Adrenal gland (tissue), 12 donors: ENCODE measurements around the gene PRSS58. TPM values are rescaled to one million over a fixed set of nuclear protein-coding genes. Genes with fewer than 3 reads are reported as not detected.

ENCODE experiments used
- DNase-seq, 7 donors: peaks; one replicate each; pipeline ENCODE4 v3.0.0-alpha.2; 2019 to 2020
- H3K27ac ChIP-seq, 5 donors: fragments of 200-600 bp; sonication (generic) in 4 of 5; 1 replicate in 3 of 5; 2 replicates in 2 of 5; pipeline versions ENCODE4 v1.5.1 to v1.8.0; 2016 to 2020; ENCODE audit warnings: mild to moderate bottlenecking in 1 of 5
- H3K27me3 ChIP-seq: fragments of 200-600 bp; 2 replicates; pipeline ENCODE4 v1.8.0; 2021
- H3K36me3 ChIP-seq, 2 donors: fragments of 200-600 bp; replicated peaks in 1 of 2; 1 replicate in 1 of 2; 2 replicates in 1 of 2; pipeline versions ENCODE4 v1.5.1 to v1.8.0; 2018 to 2022
- H3K4me1 ChIP-seq, 2 donors: fragments of 200-600 bp; replicated peaks in 1 of 2; 1 replicate in 1 of 2; 2 replicates in 1 of 2; pipeline versions ENCODE4 v1.5.1 to v1.8.0; 2018 to 2021
- H3K4me3 ChIP-seq, 4 donors: fragments of 200-600 bp; sonication (generic) in 3 of 4; one replicate each; pipeline ENCODE4 v1.5.1; 2016 to 2018
- H3K9me3 ChIP-seq, 3 donors: fragments of 200-600 bp; sonication (generic) in 1 of 3; replicated peaks in 1 of 3; 1 replicate in 2 of 3; 2 replicates in 1 of 3; pipeline versions ENCODE4 v1.5.1 to v1.8.0; 2016 to 2021
- CTCF ChIP-seq, 6 experiments: fragments of 450-650 bp in 4 of 6; fragments of 200-600 bp in 2 of 6; sonication (generic) in 1 of 6; IDR thresholded peaks; 1 replicate in 5 of 6; 2 replicates in 1 of 6; pipeline versions ENCODE4 v1.5.1 to v1.8.0; 2016 to 2021; ENCODE audit warnings: antibody characterized with exemption in 6 of 6, mild to moderate bottlenecking in 2 of 6, moderate library complexity in 1 of 6
- POLR2A ChIP-seq, 2 donors: fragments of 450-650 bp; IDR thresholded peaks; one replicate each; pipeline ENCODE4 v1.6.1; 2017; ENCODE audit warnings: antibody characterized with exemption in 2 of 2, mild to moderate bottlenecking in 2 of 2, moderate library complexity in 1 of 2
- WGBS, 4 donors: extraction: QIAGEN DNeasy Blood & Tissue Kit in 2 of 4; methylation state at CpG; one replicate each; pipeline versions ENCODE4 v1.1.5 to v1.1.7; 2013 to 2017; 5-methylcytosine and 5-hydroxymethylcytosine counted together
- intact Hi-C, 2 donors: fragments of 100-400 bp; cut with DNase I; formaldehyde crosslinking; loops; one replicate each; pipeline versions ENCODE4 v1.14.1 to v1.15.0; 2022 to 2023
- polyA plus RNA-seq, 3 donors: library from polyadenylated mRNA; stranded (reverse); fragments of 200-250 nt in 2 of 3; fragments of 350-450 nt in 1 of 3; fragmentation: Illumina TruSeq in 1 of 3; extraction: RNeasy Lipid Tissue Mini Kit (QIAGEN cat#74804) in 1 of 3; gene quantifications; one replicate each; pipeline ENCODE4 v1.2.3, GENCODE V29; 2013 to 2014
- total RNA-seq, 9 donors: library from RNA; depleted of rRNA in 4 of 9; stranded (reverse); fragments of >200 nt in 4 of 9; fragments of 120-200 nt in 1 of 9; fragmentation: NEBNext Ultra II Directional in 1 of 9; extraction: Animal tissue kit (Norgen Biotek cat#: 25700) in 1 of 9; gene quantifications; one replicate each; pipeline versions ENCODE4 v1.1.0 to v1.2.4, GENCODE V29; 2013 to 2023
- donor health status: healthy with polysubstance abuse.
- donor health status: Bipolar disorder and iron deficiency.
- donor health status: DM: yes; HTN: yes; CAD: no.
- donor health status: DM: no; HTN: no; CAD: no.
- donor health status: DM: no; HTN: no; CAD: no.
- donor health status: DM: yes; HTN: yes; CAD: no.

PRSS58 gene
- total and polyA plus RNA-seq, 12 donors: not detected

GRCh38 chr7:142301299-142301698 is 43.4 kb upstream of the PRSS58 start:
- Histone ChIP-seq H3K27me3 (no peaks in the 10 kb centered on the region), H3K27ac (no peak overlapping the region), H3K36me3 (no peaks in the 10 kb centered on the region), H3K4me1 (no peaks in the 10 kb centered on the region), H3K4me3 (no peak overlapping the region), H3K9me3 (no peaks in the 10 kb centered on the region)
- DNase-seq: no peak
- TF ChIP-seq POLR2A (IDR thresholded peaks at IDR 0.05) (no peak), CTCF (IDR thresholded peaks at IDR 0.05) (no peak)
- intact Hi-C loops: no loop called here
- 31 to 57% (median 50%) methylated on average over 2 to 3 of the region's 3 CpGs for WGBS, 4 donors

- Histone ChIP-seq H3K27ac (no peak overlapping the region), H3K36me3 (no peaks in the 10 kb centered on the region), H3K4me3 (no peak overlapping the region), H3K4me1 (no peaks in the 10 kb centered on the region), H3K27me3 (no peaks in the 10 kb centered on the region), H3K9me3 (no peaks in the 10 kb centered on the region)
- TF ChIP-seq CTCF (IDR thresholded peaks at IDR 0.05): no peak
- TF ChIP-seq POLR2A (IDR thresholded peaks at IDR 0.05): no peak
- no peak for DNase-seq
- intact Hi-C loops: no loop called here
- 47 to 68% (median 57%) methylated on average over 2 to 3 of the region's 3 CpGs for WGBS, 4 donors
Observed at GRCh38 chr7:142300689-142301088, 42.8 kb upstream of the PRSS58 start.

GRCh38 chr7:142299237-142299781 is 41.5 kb upstream of the PRSS58 start:
- H3K9me3 ChIP-seq: no peaks in the 10 kb centered on the region
- 57 to 68% (median 60%) methylated on average over 8 to 10 of the region's 10 CpGs for WGBS, 4 donors
- no peak overlapping the region for H3K4me3 ChIP-seq
- no peaks in the 10 kb centered on the region for H3K4me1 ChIP-seq
- no peak overlapping the region for H3K27ac ChIP-seq
- TF ChIP-seq CTCF (IDR thresholded peaks at IDR 0.05): no peak
- no peak for TF ChIP-seq POLR2A (IDR thresholded peaks at IDR 0.05)
- intact Hi-C loops: no loop called here
- DNase-seq: no peak
- H3K36me3 ChIP-seq: no peaks in the 10 kb centered on the region
- no peaks in the 10 kb centered on the region for H3K27me3 ChIP-seq

GRCh38 chr7:142298627-142299026 is 40.8 kb upstream of the PRSS58 start:
- Histone ChIP-seq H3K4me3 (no peak overlapping the region), H3K4me1 (no peaks in the 10 kb centered on the region), H3K36me3 (no peaks in the 10 kb centered on the region), H3K27me3 (no peaks in the 10 kb centered on the region), H3K27ac (no peak overlapping the region), H3K9me3 (no peaks in the 10 kb centered on the region)
- DNase-seq: no peak
- intact Hi-C loops: no loop called here
- WGBS, 4 donors: 46 to 50% (median 50%) methylated on average over 5 of the region's 5 CpGs
- no peak for TF ChIP-seq POLR2A (IDR thresholded peaks at IDR 0.05)
- no peak for TF ChIP-seq CTCF (IDR thresholded peaks at IDR 0.05)
